Activated CD4-positive, alpha-beta T cell treated with anti-CD3 and anti-CD28 coated beads for 4 hours (primary cell): ENCODE data around the gene PIP5K1C.
"Not testable (repeated sequence)": the region's sequence is repeated elsewhere in the genome, so short reads cannot be mapped to it uniquely, and the experiment has no call there.

Experiments used
- DNase-seq, 2 donors: peaks; one replicate each; pipeline ENCODE4 v3.0.0-alpha.2; 2020

PIP5K1C gene

DNA sequence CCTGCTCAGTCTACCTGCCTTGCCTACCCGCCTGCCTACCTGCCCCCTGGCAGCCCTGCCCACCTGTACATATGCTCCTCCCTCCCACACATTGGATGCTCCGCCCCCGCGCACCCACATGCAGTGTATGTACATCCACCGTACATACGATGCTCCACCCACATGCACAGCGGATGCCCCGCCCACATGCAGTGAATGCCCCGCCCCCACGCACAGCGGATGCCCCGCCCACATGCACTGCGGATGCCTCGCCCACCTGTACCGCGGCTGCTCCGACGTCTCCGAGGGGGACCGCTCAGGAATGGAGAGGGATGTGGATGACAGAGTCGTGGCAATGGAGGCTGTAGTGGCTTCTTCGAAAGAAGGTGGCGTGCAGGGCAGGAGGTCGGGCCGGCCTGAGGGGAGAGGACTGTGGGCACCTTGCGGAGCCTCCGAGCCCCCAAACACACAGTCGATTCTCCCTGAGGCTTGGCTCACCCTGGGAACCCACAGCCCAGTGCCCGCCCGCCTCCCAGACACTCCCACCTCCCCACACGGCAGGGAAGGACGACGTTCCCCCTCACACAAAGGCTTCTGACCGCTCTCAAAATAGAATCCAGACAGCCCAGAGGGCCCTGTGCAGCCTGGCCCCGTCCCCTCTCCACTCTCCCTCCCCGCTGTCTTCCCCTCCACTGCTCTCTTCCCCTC lies 57.1 kb downstream of the PIP5K1C start:
- peak in 1 of 2 donors; percentile 35 for DNase-seq

DNA sequence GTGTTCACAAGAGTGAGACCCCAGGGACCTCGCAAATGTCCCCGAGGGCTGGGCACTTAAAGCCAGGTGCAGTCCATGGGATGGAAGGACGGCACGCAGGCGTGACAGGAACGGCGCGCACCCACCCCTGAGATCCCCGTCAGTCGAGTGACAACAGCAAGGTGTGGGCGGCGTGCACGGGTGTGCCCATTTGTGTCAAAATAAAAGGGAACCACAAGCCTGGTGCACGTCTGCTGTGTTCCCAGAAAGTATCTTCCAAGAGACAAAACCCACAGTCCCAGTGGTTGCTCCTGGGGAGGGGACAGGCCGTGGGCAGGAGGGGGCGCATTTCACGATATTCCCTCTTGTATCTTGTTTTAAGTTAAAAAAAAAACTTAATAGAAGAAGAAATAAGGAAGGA lies 58.0 kb downstream of the PIP5K1C start:
- DNase-seq, result no peak

DNA sequence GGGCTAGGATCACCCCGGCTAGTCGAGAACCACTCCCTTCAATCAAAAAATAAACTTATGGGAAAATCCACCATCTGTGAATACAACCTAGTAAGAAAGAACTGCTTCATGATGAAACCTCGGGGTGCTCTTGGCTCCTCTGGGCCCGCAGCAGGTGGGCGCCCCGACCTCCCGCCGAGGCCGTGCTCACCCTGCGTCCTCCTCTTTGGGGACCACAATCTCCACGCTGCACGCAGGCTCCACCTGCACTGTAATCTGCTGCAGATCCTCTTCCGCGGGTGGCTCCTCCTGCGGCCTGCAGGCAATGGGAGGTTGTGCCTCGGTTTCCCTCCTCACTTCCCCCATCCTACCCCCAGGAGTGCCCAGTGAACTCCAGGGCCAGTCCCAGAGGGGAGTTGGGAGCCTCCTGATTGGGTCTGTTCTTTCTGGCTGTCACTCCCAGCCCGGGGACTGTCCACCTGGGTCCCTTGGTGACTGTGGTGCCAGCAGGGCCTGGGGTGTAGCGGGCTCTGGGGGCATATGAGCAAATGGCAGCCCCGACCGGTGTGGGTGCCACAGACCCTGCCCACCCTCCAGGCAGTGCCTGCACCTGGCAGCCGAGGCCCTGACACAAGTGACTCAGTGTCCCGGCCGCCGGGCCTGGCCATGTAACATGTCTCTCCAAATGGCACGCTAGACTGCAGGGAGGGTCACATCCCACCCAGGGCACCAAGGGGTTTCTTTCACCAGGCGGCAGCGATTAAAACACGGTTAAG lies 58.6 kb downstream of the PIP5K1C start:
- no peak for DNase-seq

DNA sequence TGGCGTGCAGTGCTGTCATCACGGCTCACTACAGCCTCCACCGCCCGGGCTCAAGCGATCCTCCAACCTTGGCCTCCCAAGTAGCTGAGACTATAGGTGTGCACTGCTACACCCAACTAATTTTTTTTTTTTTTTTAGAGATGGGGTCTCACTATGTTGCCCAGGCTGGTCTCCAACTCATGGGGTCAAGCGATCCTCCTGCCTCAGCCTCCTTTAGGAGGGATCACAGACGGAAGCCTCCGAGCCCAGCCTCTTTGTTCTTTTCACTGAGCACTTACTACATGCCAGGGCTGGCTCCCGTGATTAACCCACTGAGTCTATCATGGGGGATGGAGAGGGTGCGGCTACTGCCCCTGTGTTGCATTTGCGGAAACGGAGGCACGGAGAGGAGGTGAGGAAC lies 60.8 kb downstream of the PIP5K1C start:
- DNase-seq, result no peak

DNA sequence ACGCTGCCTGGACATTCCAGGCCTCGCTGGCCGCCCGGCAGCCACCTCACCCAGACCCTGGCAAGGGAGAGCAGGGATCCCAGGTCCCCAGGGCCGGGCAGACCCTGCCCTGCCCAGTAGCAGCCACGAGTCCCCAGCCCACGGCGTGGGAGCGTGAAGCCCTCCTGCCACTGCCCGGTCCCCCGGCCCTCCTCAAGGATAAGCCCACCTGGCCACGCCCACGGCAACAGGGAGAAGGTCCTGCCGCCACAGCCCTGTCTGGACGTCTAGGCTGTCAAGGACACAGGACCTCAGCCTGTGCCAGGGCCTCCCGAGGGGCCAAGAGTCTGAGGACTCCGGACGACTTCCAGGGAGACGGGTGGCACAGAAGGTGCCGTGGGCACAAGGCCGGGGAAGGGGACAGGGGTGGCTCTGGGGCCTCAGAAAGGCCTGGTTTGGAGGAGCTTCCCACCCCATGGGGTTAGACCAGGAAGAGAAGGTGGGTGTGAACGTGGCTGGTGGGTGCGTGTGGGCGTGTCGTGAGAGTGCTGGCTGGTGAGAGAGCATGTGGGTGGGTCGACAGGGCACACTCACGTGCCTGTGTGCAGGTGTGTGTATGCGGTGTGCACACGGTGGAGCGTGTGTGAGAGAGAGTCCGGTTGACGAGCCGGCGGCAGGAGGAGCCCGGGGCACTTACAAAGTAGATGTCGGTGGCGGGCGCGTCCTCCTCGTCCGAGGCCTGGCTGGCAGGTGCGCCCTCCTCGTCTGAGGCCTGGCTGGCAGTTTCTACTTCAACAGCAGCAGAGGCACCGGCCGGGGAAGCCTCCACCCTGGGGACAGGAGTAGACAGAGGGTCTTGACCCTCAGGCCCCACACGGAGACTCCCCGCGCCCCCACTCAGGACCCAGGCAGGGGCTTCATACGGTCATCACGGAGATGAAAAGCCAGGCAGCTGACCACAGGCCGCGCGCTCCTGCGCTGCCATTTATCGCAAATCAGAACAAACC lies 61.8 kb downstream of the PIP5K1C start:
- no peak for DNase-seq

DNA sequence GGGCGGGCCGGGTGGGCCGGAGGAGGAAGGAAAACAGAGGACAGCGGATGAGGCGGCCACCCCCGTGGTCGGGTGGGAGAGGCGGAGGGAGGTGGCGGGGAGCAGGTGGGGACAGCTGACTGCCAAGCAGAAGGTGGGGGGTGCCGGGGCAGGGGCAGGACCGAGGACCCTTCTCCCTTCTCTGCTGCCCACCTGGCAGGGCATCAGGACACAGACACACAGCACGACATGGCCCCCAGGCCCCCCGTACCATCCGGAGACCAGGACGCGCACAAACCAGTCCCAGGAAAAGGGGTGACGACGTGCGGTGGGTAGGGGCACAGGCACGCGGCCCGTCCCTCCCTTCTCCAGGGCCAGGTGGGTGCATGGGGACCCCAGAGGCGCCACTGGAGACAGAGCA lies 62.6 kb downstream of the PIP5K1C start:
- DNase-seq, result no peak

DNA sequence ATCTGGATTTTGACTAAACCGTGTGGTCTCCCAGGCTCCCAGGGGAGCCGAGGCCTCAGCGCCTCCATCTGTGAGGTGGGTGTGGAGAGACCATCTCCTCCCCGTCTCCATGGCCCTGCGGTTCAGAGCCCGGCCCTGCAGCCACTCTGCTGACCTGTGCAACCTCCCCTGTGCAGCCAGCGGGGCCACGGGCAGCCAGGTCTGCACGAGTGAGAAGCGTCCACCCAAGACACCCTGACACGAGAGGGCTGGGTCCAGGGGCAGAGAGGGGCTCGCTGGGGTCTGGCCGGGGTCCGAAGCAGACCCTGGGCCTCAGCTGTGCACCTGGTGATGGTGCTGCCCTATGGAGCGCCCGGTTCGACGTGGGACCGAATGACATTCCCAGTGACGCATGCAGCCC lies 63.3 kb downstream of the PIP5K1C start:
- no peak for DNase-seq

DNA sequence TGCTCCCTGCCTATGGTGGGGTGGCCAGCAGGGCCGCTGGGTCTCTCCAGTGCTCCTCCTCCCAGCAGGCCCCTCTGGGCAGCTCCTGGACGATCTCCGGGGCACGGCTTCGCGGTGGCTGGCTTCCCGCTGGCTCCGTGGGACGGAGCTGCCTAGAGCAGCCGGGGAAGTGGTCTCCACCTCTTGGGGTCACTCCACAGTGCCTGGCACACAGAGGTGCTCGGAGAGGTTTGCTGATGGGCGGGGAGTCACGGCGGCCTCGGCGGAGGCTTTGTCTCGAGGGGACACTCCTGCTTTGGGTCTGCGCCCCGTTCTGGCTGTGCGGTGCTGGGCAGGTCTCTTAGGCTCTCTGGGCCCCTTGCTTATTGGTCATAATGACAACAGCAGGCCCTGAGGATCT lies 63.8 kb downstream of the PIP5K1C start:
- no peak for DNase-seq

DNA sequence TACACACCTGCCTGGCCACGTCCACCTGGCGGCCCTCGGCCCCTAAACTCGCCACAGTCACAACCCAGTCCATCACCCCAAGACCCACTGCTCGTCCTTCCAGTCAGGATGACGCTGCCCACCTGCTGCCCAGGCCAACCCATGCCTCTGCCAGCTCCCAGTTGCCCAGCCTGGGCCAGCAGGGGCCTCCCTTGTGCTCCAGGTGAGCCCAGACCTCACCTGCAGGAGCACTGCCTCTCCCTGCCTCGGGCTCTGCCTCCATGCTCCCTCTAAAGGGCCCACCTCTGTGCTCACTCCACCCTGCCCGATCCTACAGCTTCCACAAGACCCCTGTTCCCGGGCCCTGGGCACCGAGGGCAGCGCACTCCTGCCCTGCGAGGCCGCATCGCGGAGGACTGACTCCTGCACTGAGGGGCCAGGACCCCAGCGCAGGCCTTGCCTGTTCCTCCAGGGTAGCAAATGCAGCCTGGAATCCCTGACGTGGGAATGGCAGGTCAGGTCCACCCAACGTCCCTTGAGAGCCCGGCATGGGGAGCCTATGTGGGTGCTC lies 65.7 kb downstream of the PIP5K1C start:
- no peak for DNase-seq

DNA sequence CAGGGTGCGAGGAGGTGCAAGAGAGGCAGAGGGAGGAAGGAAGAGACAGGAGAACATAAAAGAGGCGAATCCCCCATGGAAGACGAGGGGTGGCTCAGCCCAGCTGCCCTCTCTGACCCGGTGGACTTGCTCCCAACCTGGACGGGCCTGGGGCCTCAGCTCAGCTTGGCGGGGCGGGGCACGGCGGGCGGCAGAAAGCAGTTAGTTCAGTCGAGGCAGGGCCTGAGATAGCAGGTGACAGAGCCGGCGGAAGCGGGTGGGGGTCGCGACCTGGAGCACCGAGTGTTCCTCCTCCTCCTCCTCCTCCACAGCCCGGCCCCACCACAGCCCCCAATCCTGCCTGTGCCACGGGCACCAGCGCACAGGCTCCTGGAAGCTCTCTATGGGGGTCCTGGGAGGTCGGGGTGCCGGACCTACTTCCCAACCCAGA lies 66.7 kb downstream of the PIP5K1C start:
- DNase-seq, result no peak

DNA sequence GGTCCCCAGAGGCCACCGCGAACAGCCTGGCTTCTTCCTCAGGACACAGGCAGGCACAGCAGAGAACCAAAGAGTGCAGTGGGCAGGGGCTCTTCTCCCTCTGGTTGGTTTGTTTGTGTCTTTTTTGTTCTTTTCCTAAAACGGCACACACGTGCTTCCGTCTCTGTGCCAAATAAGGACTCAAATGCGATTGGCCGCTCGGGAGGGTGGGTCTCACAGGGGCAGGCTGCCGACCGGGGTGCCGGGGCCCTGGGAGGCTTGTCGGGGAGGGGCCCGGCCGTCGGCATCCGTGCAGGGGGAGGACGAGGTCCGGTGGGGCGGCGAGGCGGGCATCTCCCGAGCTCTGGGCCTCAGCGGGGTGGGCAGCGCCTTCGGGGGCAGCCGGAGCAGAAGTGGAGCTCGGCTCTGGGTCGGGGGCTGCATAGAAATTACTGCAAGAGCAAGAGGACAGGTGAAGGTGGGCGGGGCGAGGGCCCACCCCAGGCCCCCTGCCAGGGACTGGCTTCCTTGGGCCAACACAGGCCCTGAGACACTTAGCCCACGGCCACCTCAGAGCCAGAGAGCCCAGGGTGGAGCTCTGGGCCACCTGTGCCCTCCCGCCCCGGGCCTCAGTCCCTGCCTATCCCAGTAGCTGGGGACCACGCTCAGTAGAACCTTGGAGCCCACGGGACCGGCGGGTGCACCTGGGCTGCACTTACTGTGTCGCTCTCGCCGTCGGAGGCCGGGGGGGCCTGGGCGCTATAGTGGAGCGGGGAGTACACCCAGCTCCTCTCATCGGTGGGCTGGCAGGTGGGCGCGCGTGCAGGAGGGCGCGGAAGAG lies 67.3 kb downstream of the PIP5K1C start:
- DNase-seq, result no peak

DNA sequence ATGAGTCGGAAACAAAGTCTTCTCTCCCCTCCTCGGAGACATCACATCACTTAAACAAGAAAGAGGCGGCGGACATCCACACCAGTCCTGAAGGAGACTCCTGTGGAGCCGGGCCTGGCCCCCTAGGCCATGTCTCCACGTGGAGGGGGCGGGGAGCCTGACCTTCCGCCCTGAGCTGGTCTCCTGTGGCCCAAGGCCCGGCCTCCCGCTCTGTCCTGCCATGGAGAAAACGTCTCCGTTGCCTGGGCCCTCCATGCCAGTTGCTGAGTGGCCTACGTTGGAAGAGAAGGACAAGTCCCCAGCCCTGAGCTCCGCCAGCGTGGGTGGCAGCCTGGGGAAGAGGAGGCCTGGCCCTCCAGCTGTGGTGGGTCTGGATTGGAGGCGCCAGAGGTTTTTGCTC lies 68.2 kb downstream of the PIP5K1C start:
- DNase-seq, result no peak

DNA sequence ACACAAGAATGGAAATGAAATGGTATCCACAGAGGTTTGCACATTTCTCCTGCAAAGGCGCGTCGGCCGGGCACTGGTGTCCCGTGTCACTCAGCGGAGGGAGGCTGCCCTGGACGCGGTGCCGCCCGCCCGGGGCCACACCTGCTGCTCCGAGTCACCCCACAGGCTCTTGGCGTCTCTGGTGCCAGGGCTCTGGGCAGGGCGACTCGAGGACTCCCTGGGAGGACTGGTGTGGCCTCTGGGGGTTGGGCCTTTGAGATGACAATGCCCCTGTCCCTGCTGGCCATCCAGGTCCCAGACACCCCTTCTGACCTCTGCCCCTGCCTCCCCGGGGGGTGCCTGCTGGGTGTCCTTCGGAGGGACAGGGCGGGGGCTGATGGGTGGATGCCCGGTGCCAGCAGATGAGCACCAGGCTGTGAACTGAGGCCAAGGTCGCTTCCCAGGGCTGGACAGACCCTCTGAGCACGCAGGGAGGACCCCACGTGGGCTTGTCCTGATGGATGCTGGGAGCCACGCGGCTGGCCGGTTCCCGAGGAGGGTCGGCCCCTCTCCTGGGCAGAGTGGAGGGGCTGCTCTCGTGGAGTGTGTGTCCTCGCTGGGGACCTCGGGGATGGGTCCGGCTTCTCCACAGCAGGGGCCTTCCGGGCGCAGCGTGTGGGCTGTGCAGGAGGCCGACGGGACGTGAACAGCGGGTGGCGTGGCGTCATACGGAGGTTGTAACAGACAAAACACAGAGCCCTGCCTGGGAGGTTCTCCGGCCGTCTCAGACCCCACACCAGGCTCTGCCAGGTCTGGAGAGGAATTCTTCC lies 69.0 kb downstream of the PIP5K1C start:
- DNase-seq, result no peak

DNA sequence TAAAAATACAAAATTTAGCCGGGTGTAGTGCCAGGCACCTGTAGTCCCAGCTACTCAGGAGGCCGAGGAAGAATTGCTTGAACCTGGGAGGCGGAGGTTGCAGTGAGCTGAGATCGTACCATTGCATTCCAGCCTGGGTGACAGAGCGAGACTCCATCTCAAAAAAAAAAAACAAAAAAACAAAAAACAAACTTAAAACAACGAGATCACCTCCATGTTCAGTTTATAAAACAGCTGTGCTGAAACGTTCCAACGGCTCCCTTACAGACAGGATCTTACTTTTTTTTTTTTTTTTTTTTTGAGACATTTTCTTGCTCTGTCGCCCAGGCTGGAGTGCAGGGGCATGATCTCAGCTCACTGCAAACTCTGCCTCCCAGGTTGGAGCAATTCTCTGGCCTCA lies 71.5 kb downstream of the PIP5K1C start:
- not testable (repeated sequence) for DNase-seq

DNA sequence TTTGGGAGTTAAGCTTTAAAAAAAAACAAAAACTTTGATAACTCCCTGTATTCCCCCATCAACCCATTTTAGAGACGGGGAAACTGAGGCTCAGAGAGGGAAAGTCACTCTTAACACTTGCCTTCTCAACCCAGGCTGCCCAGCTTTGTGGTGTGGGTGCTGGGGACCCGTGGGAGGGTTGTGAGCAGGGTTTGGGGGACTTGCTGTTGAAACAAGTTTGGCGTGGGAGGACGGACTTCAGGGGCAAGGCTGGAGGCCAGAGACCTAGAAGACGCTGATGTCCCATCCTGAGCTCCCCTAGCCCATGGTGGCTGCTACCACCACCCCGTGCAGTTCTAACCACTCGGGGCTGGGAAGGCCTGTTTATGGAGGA lies 72.9 kb downstream of the PIP5K1C start:
- no peak for DNase-seq

DNA sequence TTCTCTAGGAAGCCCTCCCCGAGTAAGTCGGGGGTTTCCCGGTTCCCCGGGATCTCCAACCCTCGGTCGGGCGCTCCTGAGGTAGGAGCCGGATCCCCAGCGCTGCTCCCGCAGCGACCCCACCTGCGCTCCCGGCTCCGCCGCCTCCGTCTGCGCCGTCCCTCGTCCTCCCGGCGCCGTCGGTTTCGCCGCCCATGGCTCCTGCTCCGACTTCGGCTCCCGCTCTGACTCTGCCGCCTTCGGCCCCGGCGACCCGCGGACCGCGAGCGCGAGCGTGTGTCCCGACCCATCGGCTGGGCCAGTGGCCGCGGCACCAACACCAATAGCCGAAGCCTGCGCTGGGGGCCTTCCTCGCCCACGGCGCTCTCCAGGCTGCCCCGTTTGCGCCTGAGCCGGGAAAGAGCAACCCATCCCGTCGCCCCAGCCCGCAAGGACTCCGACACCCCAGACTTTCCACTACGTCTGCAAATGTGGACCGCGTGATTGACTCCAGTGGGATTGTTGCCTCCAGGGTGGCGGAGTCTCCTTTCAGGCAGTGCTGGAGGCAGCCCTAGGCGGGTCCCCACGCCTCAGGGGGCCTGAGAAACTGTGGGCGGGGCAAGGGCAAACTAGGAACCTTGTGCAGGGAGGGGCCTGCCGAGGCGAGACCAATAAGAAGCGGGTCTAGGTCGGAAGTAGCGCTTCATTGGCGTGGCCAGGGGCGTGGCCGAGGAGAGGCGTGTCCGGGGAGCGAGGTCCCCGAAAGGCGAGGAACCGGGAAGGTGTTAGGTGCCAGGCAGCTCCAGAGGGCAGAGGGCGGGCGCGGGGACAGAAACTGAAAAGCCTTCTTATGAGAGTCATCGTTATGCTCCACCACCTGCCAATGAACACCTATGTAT lies 73.6 kb downstream of the PIP5K1C start, which contains the start of gene CACTIN:
CACTIN (minus strand) TSS at position 318 of the 878 bp plus-strand sequence; CDS start at position 290, 28 bp downstream.
- DNase-seq, result peak; percentile 99 to 100

DNA sequence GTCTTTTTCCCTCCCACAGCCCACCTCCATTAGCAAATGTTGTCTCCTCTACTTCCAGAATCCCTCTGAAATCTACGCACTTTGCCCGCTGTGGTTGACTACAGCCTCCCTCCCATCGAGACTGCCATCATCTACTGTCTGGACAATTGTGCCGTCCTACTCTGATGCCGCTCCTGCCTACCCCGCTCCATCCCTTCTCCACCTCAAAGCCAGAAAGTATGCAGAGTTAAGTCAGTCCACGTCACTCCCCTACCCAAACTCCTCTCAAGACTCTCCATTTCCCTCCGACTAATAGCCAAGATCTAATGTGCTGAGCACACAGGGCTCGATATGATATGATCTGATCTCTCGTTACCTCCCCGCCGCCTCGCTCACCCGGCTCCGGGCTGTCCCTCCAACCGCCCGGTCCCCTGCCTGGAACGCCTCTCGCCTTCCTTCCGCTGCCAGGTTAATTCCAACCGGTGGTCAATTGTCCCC lies 74.2 kb downstream of the PIP5K1C start:
- DNase-seq, result no peak

DNA sequence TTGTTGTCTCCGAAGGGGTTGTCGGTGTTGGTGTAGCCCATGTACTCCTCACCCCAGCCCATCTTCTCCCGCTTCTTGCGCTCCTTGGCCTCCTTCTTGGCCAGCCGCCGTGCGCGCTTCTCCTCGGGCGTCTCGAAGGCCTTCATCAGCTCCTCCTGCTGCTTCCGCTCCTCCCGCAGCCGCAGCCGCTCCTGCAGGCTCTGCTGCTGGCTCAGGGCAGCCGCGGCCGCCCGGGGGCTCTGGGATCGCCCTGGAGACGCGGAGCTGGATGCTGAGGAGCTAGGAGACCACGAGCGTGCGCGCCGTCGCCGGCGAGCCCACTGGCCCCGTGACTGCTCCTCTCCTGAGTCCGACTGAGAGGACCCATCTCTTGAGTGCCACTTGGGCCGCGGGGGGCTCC lies 76.6 kb downstream of the PIP5K1C start:
- no peak for DNase-seq

DNA sequence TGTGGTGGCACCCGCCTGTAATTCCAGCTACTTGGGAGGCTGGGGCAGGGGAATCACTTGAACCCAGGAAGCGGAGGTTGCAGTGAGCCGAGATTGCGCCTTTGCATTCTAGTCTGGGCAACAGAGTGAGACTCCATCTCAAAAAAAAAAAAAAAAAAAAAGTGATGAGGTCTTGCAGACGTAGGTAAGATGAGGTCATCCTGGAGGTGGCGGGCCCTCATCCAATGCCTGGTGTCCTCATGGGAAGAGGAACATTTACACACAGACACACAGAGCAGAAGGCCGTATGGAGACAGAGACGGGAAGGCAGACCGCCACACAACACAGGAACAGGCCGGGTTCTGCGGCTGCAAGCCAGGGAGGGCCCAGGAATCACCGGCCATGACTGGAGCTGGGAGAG lies 78.0 kb downstream of the PIP5K1C start:
- no peak for DNase-seq

DNA sequence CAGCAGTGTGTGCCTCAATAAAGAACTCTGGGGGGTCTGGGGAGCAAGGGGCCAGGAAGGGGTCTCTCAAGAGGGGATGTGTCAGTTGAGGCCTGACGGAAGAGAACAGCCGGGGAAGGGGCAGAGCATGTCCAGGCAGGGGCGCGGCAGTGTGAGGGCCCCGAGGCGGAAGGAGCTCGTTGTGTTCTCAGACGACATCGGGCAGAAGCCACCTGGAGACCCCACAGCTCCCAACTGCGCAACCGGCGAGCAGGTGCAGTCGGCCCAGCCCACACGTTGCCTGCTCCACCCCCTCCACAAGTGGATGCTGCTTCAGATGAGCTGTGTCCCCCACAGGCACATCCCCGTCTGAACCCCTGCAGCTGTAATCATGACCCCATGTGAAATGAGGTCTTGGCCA lies 78.6 kb downstream of the PIP5K1C start:
- no peak for DNase-seq
